ENCODE data around the gene CDK7. TPM values are rescaled to one million over a fixed set of nuclear protein-coding genes. Genes with fewer than 3 reads are reported as not detected.

CDK7 gene
- total and polyA plus RNA-seq, 4 donors, result 6.9 to 15.0 (median 7.9) TPM

DNA sequence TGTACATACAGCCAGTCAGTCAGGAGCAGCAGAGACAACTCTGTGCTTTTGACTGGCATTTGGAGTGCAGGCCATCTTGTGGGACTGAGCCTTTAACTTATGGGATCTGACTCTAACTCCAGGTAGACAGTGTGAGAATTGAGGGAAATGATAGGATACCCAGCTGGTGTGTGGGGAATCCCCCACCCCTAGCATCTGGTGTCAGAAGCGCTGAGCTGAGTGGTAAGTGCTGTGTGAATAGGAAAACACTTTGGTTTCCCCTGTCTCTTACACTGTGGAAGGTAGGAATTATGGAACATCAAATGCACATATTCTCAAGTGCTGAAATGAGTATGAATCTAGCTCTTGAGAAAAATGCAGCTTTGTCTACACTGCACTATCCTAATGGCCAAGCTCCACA is 54.0 kb downstream of the CDK7 start (continued):
- TF ChIP-seq, protein P1, sequence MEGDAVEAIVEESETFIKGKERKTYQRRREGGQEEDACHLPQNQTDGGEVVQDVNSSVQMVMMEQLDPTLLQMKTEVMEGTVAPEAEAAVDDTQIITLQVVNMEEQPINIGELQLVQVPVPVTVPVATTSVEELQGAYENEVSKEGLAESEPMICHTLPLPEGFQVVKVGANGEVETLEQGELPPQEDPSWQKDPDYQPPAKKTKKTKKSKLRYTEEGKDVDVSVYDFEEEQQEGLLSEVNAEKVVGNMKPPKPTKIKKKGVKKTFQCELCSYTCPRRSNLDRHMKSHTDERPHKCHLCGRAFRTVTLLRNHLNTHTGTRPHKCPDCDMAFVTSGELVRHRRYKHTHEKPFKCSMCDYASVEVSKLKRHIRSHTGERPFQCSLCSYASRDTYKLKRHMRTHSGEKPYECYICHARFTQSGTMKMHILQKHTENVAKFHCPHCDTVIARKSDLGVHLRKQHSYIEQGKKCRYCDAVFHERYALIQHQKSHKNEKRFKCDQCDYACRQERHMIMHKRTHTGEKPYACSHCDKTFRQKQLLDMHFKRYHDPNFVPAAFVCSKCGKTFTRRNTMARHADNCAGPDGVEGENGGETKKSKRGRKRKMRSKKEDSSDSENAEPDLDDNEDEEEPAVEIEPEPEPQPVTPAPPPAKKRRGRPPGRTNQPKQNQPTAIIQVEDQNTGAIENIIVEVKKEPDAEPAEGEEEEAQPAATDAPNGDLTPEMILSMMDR (IDR thresholded peaks at IDR 0.05; ENCODE audit: low read depth, low read length, missing input control), result no peak
- TF ChIP-seq ZBTB33 (IDR thresholded peaks at IDR 0.05), result no peak
- no peak for TF ChIP-seq FOXA2 (IDR thresholded peaks at IDR 0.05)

GRCh38 chr5:69292306-69292705 is 57.6 kb downstream of the CDK7 start:
- no peak overlapping the region for H3K4me3 ChIP-seq (ENCODE audit: low read depth in 1 of 3, low read length in 3 of 3)
- H3K9me3 ChIP-seq (ENCODE audit: control insufficient read depth in 4 of 4, low read length in 3 of 4), result no peaks in the 10 kb centered on the region
- DNase-seq (ENCODE audit: low spot score), result no peak
- WGBS, result 96% methylated on average over 2 of the region's 2 CpGs
- no peaks in the 10 kb centered on the region for H3K4me1 ChIP-seq (ENCODE audit: control insufficient read depth in 4 of 4, insufficient read depth in 4 of 4, low read length in 3 of 4)
- H3K9ac ChIP-seq (ENCODE audit: low read depth in 1 of 2, low read length in 2 of 2), result no peak overlapping the region
- H3K36me3 ChIP-seq (ENCODE audit: control insufficient read depth in 4 of 4, insufficient read depth in 3 of 4, low read depth in 1 of 4, low read length in 3 of 4), result peaks cover 1 to 38% (median 21%) of the 10 kb centered on the region in 4 donors
- no peaks in the 10 kb centered on the region for H3K27me3 ChIP-seq (ENCODE audit: control insufficient read depth in 4 of 4, insufficient read depth in 4 of 4, low read length in 3 of 4)
- H3K27ac ChIP-seq (ENCODE audit: low read depth in 1 of 2, low read length in 2 of 2), result no peak overlapping the region
- TF ChIP-seq JUND (IDR thresholded peaks at IDR 0.05), result no peak

DNA sequence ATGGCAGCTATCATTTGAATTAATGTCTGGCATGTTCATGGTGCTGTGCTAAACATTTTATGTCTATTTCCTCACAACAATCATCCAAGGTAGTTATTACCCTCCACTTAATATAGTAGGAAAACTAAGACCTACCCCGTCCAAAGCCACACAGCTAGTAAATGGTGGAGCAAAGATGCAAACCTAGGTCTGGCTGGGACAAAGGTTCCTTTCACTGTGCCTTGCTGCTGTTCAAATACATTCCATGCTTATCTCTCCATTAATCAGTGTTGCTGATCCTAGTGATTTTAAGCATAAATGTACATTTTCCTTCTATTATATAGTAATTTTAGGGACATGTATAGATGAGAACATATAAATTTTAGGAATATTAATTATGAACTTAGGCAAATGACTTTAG is 59.2 kb downstream of the CDK7 start:
- no peak overlapping the region for H3K9ac ChIP-seq (ENCODE audit: low read depth in 1 of 2, low read length in 2 of 2)
- H3K4me3 ChIP-seq (ENCODE audit: low read depth in 1 of 3, low read length in 3 of 3), result no peak overlapping the region
- no peaks in the 10 kb centered on the region for H3K9me3 ChIP-seq (ENCODE audit: control insufficient read depth in 4 of 4, low read length in 3 of 4)
- TF ChIP-seq NR2F2 (IDR thresholded peaks at IDR 0.05) (no peak), EGR1 (IDR thresholded peaks at IDR 0.05; ENCODE audit: low read depth in 2 of 2) (no peak), MAX (IDR thresholded peaks at IDR 0.05) (no peak), FOXA2 (IDR thresholded peaks at IDR 0.05) (no peak), GABPA (IDR thresholded peaks at IDR 0.05 in 1 of 2, conservative IDR thresholded peaks at IDR 0.05 in 1 of 2) (no peak)
- TF ChIP-seq, protein P2, sequence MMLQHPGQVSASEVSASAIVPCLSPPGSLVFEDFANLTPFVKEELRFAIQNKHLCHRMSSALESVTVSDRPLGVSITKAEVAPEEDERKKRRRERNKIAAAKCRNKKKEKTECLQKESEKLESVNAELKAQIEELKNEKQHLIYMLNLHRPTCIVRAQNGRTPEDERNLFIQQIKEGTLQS (IDR thresholded peaks at IDR 0.05), result no peak
- H3K27me3 ChIP-seq (ENCODE audit: control insufficient read depth in 4 of 4, insufficient read depth in 4 of 4, low read length in 3 of 4), result no peaks in the 10 kb centered on the region
- H3K27ac ChIP-seq (ENCODE audit: low read depth in 1 of 2, low read length in 2 of 2), result no peak overlapping the region
- no peaks in the 10 kb centered on the region for H3K4me1 ChIP-seq (ENCODE audit: control insufficient read depth in 4 of 4, insufficient read depth in 4 of 4, low read length in 3 of 4)
- 57% methylated on average over 1 of the region's 1 CpG for WGBS
- no peak for DNase-seq (ENCODE audit: low spot score)
- H3K36me3 ChIP-seq (ENCODE audit: control insufficient read depth in 4 of 4, insufficient read depth in 3 of 4, low read depth in 1 of 4, low read length in 3 of 4), result peaks cover 2 to 38% (median 26%) of the 10 kb centered on the region in 4 donors

DNA sequence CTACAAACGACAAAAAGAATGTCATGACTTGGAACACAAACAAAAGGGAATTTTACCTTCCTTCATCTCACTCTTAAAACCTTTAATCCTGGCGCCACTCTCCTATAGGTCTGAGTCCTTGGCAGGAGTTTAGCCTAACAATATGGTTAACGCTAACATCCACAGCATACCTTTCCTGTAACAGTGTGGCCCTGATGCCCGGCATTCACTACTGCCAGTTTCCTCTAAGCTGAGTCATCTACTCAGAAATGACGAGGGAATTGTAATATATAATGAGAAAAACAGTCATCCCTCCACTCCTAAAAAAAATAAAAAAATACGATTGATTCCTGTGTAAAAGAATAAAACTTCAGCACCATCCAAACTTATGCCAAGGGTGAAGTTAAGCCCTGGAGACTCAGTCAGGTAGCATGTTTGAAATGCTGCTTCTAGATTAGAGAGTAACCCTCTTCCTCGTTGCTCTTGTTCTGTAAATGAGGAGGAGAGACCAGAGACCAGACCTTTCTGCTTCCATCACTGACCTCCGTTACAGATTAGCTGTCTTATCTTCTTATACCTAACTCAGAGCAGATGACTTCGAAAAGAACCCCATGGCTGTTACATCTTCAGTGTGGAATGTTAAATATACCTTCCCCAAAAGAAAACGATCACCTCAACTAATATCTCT is 60.5 kb downstream of the CDK7 start:
- DNase-seq (ENCODE audit: low spot score), result no peak
- H3K27ac ChIP-seq (ENCODE audit: low read depth in 1 of 2, low read length in 2 of 2), result no peak overlapping the region
- peaks cover 2 to 39% (median 32%) of the 10 kb centered on the region in 4 donors for H3K36me3 ChIP-seq (ENCODE audit: control insufficient read depth in 4 of 4, insufficient read depth in 3 of 4, low read depth in 1 of 4, low read length in 3 of 4)
- 82% methylated on average over 10 of the region's 10 CpGs for WGBS
- no peaks in the 10 kb centered on the region for H3K27me3 ChIP-seq (ENCODE audit: control insufficient read depth in 4 of 4, insufficient read depth in 4 of 4, low read length in 3 of 4)
- H3K9me3 ChIP-seq (ENCODE audit: control insufficient read depth in 4 of 4, low read length in 3 of 4), result no peaks in the 10 kb centered on the region
- no peaks in the 10 kb centered on the region for H3K4me1 ChIP-seq (ENCODE audit: control insufficient read depth in 4 of 4, insufficient read depth in 4 of 4, low read length in 3 of 4)
- no peak overlapping the region for H3K4me3 ChIP-seq (ENCODE audit: low read depth in 1 of 3, low read length in 3 of 3)
- H3K9ac ChIP-seq (ENCODE audit: low read depth in 1 of 2, low read length in 2 of 2), result no peak overlapping the region
- TF ChIP-seq TAF1 (conservative IDR thresholded peaks at IDR 0.05) (no peak), JUND (IDR thresholded peaks at IDR 0.05) (no peak), RXRA (IDR thresholded peaks at IDR 0.05) (no peak), EGR1 (IDR thresholded peaks at IDR 0.05; ENCODE audit: low read depth in 2 of 2) (no peak), ZBTB33 (IDR thresholded peaks at IDR 0.05) (no peak)
- TF ChIP-seq, protein P1 (IDR thresholded peaks at IDR 0.05; ENCODE audit: low read depth, low read length, missing input control), result no peak

Data from liver (tissue), 9 donors.